ENCODE data around the gene TP53I13.

The TP53I13 gene

DNA sequence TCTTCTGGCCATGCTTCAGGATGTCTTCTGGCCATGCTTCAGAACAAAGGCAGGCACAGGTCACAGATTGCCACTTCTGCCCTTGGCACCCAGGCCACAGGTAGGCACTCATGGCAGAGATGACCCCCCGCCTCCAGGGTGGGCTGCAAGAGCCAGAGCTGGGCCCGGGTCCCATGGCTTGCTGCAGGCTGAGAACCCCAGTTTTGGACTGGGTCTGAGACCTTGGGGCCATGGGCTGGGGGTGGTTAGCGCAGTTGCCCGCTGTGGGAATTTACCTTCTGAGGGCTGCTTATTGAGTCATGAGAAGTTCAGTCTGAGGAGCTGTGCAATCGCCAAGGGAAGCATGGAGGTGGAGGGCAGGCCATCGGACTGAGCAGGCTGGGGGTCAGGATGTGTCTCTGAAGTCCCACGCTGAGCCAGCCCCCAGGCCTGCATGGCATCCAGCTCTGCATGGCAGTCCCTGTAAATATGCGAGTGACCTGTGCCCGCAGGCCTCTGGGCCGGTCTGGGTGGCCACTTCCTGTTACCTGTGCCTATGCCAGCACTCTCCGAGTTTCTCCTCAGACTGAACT, 26.1 kb downstream of the TP53I13 start:
- DNase-seq = no peak

DNA sequence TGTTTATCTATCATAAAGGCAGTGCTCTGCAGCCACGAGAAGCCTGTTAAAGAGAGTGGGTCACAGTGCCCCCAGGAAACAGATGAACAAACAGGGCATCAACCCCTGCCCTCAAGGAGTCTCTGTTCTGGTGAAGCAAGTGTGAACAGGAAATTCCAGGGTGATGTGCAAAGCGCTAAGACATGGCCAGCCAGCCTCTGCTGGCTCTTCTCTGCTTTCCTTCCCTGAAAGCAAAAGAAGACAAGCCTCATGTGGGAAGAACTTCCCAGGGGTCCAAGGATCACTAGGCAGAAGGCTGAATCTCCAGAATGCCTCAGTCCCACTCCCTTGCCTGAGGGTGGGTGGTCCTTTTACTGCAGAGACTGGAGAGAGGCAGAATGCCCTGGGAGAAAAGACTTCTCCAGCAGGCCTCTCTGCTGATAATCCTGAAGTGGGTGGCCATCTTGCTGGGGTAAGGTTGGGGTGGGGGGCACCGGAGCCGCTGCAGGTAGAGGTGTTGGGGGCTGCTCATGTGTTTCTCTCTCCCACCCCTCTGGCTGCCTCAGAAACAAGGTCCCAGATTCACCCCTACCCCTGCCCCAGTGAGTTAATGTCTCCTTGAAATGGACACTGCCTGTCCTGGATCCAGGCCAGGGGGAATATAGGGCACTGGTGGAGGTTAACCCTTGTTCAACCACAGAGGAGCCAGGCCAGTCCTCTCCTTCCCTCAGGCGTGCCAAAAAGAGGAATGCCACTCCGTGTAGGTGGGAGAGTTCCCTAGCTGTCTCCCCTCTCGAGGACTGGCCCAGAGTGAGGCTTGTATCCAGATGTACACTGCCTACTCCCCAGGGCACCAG, 26.8 kb downstream of the TP53I13 start:
- DNase-seq = no peak

DNA sequence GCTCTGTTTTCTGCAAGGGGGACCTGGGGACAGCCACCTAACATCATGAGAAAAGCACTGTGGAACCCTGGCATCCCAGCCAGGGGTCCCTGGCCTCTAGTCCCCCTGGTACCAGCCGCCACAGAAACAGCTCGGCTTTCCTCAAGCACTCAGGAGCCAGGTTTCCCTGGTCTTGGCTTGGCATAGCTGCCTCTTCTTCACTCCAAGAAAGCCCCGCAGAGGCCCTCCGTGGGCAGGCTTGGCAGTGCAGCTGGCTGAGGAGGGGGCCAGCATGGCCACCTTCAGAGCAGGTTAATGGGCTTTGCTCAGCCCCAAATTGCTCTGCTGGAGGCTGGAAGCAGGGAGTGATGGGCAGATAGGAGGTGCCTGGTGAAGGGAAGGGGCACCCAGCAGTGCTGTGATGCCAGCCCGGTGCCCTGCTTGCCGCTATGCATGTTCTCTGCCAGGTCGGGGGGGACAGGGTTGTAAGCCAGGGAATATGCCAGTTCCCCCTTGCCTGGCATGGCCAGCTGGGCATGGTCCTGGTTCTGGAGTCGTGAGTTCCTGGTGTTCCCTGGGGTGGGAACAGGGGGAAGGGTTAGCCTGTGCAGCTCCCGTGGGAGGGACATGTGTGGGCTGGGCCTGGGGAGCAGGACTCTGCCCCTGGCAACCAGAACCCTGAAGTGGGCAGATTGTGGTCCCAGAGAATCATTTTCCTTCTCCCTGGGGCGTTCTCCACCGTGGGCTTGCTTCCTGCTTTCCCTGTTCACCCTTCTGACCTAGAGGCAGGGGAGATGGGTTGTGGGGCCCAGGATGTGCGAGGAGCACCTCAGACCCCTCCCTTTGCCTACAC, 27.7 kb downstream of the TP53I13 start:
- no peak for DNase-seq

DNA sequence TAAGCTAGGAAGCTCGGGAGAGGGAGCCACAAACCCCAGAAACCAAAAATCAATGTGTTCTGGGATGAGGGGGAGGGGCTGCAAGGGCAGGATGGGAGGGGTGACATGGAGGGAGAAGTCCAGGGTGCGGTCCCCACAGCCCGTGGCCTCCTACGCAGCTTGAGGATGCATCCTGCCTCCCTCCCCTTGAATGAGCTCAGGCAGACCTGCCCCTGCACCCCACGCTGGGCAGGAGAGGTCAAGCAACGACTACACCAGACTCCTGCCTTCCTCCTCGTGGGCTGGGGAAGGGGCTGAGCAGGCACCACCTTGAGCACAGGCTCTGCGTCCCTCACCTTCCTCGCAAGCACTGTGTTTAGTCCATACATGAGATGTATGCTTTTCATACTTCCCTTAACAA, 28.3 kb downstream of the TP53I13 start:
- DNase-seq = no peak

DNA sequence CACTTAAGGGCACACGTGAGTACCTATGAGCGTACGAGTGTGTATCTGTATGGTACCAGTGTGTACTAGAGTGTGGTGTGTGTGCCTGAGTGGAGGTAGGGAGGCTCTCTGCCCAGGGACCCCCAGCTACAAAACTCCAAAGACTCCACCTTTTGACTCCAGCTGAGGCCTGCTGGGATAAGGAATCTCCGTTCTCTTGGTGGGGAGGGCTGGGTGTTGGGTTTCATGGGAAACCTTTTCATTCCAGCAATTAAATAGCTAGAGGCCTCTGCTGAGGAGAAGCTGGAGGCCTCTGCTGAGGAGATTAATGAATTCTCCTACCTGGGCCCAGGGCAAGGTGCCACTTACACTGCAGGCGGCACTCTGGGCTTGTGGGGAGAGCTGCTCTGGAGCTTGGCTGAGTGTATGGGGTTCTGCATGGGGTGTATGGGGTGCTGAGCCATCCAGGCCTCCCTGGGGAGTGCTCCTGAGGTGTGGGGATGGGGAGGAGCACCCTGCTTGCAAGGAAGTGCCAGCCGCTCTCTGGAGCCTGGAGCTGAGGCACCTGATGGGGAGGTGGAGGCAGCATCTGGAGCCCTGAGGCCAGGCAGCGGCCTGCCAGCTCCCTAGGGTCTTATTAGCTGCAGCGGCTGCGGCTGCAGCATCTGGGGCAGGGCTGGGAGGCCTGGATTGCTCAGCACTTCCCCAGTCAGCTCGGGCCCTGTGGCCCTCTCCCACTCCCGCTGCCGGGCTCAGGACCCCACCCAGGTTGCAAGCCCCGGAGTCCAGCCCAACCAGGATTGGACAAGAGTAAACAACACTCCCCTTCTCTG, 29.1 kb downstream of the TP53I13 start:
- no peak for DNase-seq

DNA sequence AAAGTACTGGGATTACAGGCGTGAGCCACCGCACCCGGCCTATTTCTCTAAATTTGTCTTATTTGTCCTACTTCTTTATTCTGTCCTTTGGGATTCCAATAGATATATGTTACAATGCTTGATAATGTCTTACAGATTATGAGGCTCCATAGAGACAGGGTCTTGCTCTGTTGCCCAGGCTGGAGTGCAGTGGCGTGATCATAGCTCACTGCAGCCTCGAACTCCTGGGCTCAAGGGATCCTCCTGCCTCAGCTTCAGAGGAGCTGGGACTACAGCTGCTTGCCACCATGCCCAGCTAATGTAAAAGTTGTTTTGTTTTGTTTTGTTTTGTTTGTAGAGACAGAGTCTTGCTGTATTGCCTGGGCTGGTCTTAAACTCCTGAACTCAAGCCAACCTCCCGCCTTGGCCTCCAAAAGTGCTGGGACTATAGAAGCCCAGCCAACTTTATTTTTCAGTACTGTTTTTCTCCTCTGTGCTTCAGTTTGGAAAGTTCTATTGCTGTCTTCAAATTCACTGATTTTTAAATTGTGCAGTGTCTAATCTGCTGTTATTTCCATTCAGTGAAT, 34.7 kb downstream of the TP53I13 start:
- no peak for DNase-seq

DNA sequence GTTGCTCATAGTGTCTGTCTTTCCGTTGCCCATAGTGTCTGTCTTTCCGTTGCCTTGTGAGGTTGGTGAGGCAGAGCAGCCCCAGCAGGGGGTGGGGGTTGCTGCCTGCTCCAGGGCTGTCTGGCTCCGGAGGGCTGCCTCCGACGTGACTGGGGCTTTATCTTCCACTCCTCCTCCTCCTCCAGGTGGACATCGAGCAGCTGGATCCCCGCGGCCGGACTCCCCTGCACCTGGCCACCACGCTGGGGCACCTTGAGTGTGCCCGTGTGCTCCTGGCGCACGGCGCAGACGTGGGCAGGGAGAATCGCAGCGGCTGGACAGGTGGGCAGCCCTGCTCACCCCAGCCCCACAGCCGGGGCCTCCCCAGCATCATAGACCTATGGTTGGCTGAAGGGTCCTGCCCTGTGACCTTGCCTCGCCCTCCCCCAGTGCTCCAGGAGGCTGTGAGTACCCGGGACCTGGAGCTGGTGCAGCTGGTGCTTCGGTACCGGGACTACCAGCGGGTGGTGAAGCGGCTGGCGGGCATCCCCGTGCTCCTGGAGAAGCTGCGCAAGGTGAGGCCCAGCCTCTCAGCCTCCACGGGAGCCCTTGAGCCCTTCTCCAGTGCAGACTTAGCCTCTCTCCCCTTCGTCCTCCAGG, 39.2 kb downstream of the TP53I13 start:
- no peak for DNase-seq

DNA sequence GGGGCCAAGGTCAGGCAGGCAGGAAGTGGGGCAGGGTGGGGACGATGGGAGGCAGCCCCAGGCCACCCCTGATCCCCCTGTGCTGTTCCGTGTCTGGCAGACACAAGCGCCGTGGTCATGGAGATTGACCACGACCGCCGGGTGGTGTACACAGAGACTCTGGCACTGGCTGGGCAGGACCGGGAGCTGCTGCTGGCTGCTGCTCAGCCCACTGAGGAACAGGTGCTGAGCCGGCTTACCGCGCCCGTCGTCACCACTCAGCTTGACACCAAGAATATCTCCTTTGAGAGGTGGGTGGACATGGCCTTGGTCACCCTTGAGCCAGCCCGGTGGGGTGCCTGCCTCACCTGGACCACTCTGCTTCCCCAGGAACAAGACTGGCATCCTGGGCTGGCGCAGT, 40.5 kb downstream of the TP53I13 start:
- no peak for DNase-seq

DNA sequence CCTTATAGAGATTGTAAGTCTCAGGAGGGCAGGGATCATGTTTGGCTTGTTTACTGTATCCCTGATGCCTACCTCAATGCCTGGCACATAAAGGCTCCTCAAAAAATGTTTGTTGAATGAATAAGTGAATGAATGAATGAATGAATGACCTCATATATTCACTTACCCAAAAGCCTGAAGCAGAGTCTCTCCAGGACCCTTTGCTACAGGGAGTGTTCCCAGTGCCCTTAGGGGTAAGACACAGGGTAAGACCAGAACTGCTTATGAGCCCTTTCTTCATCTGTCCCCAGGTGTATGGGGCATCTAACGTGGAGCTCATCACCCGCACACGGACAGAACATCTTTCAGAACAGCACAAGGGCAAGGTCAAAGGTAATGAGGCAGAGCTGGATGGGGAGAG, 41.9 kb downstream of the TP53I13 start:
- DNase-seq = no peak

DNA sequence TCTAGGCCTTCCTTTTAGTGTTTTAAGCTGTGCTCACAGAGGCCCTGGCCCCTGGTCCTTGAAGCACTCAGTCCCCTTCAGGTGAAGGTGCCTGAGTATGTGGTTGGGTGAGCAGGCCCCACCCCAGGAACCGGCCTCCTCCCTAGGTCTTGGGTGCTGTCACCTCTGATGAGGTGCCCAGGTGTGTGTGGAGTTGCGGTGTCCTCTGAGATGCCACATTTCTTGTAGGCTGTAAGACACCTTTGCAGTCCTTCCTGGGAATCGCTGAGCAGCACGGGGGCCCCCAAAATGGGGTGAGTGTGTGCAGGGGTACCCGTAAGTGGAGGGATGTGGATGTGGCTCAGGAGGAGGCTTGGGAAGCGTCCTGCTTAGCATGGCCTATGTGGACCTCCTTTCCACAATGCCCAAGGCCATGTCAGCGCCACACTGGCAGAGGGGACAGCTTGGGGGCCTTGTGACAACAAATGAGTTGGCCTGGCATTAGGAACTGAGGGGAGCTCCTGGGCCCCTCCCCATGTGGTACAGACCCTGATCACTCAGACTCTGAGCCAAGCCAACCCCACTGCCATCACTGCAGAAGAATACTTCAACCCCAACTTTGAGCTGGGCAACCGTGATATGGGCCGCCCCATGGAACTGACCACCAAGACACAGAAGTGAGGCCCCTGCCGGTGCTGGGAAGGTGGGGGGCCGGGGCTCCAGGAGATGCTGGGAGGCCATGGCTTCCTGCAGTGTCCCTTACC, 43.0 kb downstream of the TP53I13 start:
- DNase-seq = no peak

DNA sequence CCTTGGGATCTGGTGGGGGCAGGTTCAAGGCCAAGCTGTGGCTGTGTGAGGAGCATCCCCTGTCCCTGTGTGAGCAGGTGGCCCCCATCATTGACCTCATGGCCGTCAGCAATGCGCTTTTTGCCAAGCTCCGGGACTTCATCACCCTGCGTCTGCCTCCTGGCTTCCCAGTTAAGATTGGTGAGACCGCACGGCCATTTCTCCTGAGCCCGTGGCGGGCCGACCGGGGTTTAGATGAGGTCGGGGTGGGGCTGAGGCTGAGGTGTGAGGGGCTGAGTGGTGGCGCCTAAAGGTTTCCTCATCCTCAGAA, 43.5 kb downstream of the TP53I13 start:
- no peak for DNase-seq

DNA sequence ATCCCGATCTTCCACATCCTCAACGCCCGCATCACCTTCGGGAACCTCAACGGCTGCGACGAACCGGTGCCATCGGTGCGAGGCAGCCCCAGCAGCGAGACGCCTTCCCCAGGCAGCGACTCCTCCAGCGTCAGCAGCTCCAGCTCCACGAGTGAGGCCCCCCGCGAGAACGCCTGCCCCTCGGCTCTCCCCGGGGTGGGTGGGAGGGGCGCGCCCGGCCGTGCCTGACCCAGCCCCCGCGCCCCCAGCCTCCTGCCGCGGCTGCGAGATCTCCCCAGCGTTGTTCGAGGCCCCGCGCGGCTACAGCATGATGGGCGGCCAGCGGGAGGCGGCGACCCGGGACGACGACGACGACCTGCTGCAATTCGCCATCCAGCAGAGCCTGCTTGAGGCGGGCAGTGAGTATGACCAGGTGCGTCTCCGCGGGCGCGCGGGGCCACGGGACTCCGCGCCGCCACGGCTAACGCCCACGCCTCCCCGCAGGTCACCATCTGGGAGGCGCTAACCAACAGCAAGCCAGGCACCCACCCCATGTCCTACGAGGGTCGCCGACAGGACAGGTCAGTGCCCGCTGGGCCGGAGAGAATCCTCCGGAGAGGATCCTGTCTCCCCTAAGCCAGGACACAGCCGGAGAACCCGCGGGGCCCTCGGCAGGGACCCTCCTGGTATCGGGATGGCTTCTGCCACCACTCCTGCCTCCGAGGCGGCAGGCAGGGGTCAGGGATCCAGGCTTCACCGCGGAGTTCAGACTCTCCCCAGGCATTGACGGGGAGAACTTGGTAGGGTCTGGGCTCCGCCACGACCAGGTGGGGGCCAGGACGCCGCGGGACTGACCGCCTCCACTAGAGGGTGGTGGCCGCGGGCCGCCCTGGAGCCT, 44.1 kb downstream of the TP53I13 start:
- no peak for DNase-seq

DNA sequence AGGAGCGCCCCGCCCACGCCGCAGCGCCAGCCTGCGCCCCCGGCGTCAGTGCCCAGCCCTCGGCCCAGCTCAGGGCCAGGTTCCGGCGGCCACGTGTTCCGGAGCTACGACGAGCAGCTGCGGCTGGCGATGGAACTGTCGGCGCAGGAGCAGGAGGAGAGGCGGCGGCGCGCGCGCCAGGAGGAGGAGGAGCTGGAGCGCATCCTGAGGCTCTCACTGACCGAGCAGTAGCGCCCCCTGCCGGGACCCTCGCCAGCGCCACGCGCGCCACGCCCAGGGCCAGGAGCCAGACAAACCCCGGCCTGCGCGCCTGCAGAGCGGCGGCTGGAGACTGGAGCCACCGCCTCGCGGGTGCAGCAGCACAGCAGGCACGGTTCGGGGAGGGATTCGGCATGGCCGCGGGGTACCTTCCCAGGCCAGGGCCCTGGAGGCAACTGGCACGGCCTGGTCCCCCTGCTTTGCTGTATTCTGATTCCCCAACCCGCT, 44.9 kb downstream of the TP53I13 start:
- no peak for DNase-seq

DNA sequence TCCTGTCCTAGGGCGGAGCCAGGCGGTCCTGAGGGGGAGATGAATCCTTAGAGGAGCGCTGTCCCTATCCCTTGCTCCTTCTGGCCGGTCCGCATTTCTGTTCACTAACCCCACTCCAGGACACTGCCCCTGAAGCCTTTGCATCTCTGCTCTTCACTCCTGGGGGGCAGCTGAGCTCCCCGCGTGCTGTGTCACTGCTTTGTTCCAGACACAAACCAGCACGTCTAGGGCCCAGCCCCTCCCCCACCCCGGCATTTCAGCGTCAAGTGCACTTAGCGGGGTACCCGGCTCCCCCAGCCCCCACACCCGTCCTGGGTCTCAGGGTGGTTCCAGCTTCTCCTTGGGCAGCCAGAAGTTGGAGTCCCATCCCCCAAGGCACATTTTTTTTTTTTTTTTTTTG, 45.4 kb downstream of the TP53I13 start:
- no peak for DNase-seq

DNA sequence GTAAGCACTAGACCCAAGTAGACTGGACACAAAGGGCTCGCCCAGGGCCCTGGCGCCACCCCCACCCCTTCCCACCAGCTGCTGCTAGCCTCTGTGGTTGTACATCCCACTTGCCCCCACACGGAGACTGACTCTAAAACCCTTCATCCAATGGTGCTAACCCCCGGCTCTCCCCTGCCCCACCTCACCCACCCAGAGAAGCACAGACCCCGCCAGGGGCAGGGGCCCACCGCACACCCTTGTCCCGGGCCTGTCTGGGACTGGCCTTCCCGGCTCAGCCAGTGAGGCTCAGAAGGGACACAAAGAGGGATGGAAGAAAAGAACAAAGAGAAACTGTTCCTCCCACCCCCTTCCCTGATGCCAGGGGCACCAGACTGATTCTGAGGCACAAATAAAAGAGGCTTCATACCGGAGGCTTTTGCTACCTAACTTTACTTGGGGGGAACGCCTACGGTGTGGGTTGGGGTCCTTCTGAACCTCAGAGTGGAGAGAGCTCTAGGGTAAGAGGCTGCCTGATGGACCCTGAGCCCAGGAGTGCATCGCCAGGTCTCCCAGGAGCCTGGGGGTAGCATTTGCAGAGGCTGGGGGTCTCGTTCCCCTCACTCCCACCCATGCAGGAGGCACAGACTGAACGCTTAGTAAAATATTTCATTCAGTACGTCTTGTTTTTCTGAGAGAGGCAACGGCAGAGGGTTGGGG, 46.0 kb downstream of the TP53I13 start:
- no peak for DNase-seq

DNA sequence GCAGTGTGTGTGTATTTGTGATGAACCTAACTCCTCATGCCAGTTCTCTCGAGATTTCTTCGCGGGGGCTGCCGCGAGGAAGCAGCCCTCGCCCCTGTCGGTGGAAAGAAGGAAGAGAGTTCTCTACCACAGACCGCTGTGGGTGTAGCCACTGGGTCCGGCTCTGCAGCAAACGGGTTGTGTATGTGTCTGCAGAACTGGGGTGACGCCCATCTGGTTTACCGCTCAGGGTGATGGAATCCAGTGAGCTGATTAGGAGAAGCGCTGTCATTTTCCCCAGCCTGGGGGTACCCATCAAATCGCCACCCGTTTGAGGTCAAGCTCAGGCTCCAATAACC, 46.5 kb downstream of the TP53I13 start:
- DNase-seq = no peak

DNA sequence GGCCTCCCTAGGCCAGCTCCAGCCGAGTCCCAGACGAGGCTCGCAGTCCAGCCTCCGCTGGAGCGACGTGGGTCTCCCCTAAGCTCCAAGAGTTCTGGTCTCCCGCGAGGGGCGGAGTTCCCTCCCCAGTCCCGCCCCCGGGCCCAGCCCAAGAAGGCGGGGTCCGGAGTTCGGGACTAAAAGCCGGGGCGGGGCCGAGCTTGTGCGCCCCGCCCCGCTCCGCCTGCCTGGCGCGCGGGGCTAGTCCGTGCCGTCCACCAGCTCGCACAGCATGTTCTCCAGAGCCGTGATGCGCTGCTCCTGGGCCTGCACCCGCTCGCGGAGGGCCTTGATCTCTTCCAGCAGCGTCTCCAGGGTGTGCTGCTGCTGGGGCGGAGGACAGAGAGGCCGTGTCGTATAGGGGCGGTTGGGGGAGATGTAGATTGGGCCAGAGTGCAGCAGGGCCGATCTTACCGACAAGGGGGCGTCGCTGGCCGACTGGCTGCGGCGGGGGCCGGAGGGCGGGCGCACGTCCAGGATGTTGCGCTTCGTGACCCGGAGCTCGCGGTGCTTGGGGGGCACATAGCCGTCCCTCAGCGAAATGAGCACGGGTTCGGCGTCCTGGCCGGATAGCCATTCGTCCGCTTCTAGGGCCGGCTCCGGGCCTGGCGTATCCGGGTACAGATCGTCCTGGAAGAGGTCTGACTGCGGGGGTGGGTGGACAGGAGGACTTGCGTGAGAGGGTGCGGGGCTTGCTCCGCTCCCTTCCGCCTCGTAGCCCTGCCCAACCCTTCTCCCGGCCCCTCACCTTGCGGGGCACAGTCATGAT, 47.2 kb downstream of the TP53I13 start:
- no peak for DNase-seq

DNA sequence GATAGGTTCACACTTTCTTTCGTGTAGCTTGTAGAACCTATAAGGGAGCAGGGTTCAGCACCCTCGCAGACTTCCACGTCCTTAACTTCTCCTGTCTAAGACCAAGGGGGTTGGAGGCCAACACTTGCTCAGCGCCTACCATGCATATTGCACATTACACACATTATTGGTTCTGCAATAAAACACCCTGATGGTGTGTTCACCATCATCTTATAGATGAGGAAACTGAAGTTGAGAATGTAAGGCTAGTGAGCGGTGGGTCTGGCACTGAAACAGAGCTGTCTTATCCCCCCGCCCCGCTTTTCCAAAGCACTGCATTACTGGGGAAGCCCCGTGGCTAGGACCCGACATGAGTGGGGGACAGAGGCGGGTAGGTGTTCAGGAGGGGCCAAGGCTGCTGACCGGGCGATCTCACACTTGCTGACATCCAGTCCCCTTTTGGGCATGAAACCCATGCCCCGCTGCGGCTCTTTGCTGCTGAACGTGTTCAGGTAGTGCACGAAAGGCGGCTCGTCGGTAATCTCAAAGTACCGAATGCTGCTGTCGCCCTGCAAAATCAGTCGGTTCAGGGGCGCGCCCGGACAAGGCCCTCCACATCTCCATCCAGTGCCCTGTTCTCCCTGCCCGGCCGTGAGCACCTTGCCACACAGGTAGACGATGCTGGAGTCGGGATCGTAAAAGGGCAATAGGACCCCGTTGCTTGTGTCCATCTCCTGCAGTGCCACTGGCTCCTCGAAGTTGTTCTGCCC, 48.0 kb downstream of the TP53I13 start:
- DNase-seq = no peak
